ENCODE results near the gene KASH5. TPM values are rescaled to one million over a fixed set of nuclear protein-coding genes. Genes with fewer than 3 reads are reported as not detected.

The KASH5 gene
- total RNA-seq, 1 experiment from 2014 or later, result not detected

- peaks cover 9% of the 10 kb centered on the region for H3K4me1 ChIP-seq (ENCODE audit: insufficient read depth, low read length)
- no peaks in the 10 kb centered on the region for H3K9me3 ChIP-seq (ENCODE audit: low read length)
- no peak overlapping the region for H3K9ac ChIP-seq (ENCODE audit: low read length)
- intact Hi-C loops (cut with micrococcal nuclease), result no loop called here
- no peaks in the 10 kb centered on the region for H3K27me3 ChIP-seq (ENCODE audit: low read length)
- no peak overlapping the region for H2AFZ ChIP-seq (ENCODE audit: low read length)
- no peak overlapping the region for H3K4me3 ChIP-seq (ENCODE audit: low read length)
- CTCF ChIA-PET, result no interaction called here
- H3K27ac ChIP-seq (ENCODE audit: low read length), result no peak overlapping the region
- no peak for TF ChIP-seq EZH2phosphoT487 (IDR thresholded peaks at IDR 0.05; ENCODE audit: borderline replicate concordance, low read length)
- no peak for TF ChIP-seq CTCF (conservative IDR thresholded peaks at IDR 0.05; ENCODE audit: low read depth, low read length)
- TF ChIP-seq EZH2 (IDR thresholded peaks at IDR 0.05; ENCODE audit: low read length, unreplicated experiment), result no peak
- H3K79me2 ChIP-seq (ENCODE audit: low read length), result no peaks in the 10 kb centered on the region
- H3F3A ChIP-seq (ENCODE audit: low read length, unreplicated experiment), result no peaks in the 10 kb centered on the region
- no peak overlapping the region for H3K4me2 ChIP-seq (ENCODE audit: low read length)
- H4K20me1 ChIP-seq (ENCODE audit: low read length), result no peaks in the 10 kb centered on the region
- H3K9me2 ChIP-seq (replicated peaks; ENCODE audit: low read length), result no peaks in the 10 kb centered on the region
- BruUV-seq (replicated peaks), result no TSS peak
- H3K36me3 ChIP-seq (ENCODE audit: low read depth, low read length), result no peaks in the 10 kb centered on the region
- POLR2A ChIA-PET (ENCODE audit: unreplicated experiment), result no interaction called here
- ATAC-seq (no peak), DNase-seq (no peak)
These were observed 10.9 kb downstream of the KASH5 start for GRCh38 chr19:49398931-49399330.

DNA sequence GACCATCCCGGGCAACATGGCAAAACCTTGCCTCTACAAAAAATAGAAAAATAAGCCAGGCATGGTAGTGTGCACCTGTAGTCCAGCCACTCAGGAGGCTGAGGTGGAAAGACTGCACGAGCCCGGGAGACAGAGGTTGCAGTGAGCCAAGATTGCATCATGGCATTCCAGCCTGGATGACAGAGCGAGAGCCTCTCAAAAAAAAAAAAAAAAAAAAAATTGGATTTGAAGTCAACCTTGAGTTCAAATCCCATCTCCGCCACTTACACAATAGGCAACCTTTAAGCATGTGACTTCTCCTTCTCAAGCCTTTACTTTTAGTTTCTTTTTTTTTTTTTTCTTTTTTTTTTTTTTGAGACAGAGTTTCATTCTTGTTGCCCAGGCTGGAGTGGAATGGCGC, 12.0 kb downstream of the KASH5 start:
- POLR2A ChIA-PET (ENCODE audit: unreplicated experiment), result no interaction called here
- H3K9ac ChIP-seq (ENCODE audit: low read length), result no peak overlapping the region
- no peak overlapping the region for H3K27ac ChIP-seq (ENCODE audit: low read length)
- no TSS peak for BruUV-seq (replicated peaks)
- H3K9me3 ChIP-seq (ENCODE audit: low read length), result no peaks in the 10 kb centered on the region
- ATAC-seq, result no peak
- H4K20me1 ChIP-seq (ENCODE audit: low read length), result no peaks in the 10 kb centered on the region
- H2AFZ ChIP-seq (ENCODE audit: low read length), result no peak overlapping the region
- DNase-seq, result no peak
- CTCF ChIA-PET, result no interaction called here
- H3K79me2 ChIP-seq (ENCODE audit: low read length), result no peaks in the 10 kb centered on the region
- no peaks in the 10 kb centered on the region for H3F3A ChIP-seq (ENCODE audit: low read length, unreplicated experiment)
- TF ChIP-seq CTCF (conservative IDR thresholded peaks at IDR 0.05; ENCODE audit: low read depth, low read length) (no peak), EZH2 (IDR thresholded peaks at IDR 0.05; ENCODE audit: low read length, unreplicated experiment) (no peak), EZH2phosphoT487 (IDR thresholded peaks at IDR 0.05; ENCODE audit: borderline replicate concordance, low read length) (no peak)
- no peaks in the 10 kb centered on the region for H3K9me2 ChIP-seq (replicated peaks; ENCODE audit: low read length)
- H3K4me3 ChIP-seq (ENCODE audit: low read length), result no peak overlapping the region
- intact Hi-C loops (cut with micrococcal nuclease), result no loop called here
- H3K4me2 ChIP-seq (ENCODE audit: low read length), result no peak overlapping the region
- peaks cover 15% of the 10 kb centered on the region for H3K4me1 ChIP-seq (ENCODE audit: insufficient read depth, low read length)
- H3K36me3 ChIP-seq (ENCODE audit: low read depth, low read length), result no peaks in the 10 kb centered on the region
- H3K27me3 ChIP-seq (ENCODE audit: low read length), result no peaks in the 10 kb centered on the region

DNA sequence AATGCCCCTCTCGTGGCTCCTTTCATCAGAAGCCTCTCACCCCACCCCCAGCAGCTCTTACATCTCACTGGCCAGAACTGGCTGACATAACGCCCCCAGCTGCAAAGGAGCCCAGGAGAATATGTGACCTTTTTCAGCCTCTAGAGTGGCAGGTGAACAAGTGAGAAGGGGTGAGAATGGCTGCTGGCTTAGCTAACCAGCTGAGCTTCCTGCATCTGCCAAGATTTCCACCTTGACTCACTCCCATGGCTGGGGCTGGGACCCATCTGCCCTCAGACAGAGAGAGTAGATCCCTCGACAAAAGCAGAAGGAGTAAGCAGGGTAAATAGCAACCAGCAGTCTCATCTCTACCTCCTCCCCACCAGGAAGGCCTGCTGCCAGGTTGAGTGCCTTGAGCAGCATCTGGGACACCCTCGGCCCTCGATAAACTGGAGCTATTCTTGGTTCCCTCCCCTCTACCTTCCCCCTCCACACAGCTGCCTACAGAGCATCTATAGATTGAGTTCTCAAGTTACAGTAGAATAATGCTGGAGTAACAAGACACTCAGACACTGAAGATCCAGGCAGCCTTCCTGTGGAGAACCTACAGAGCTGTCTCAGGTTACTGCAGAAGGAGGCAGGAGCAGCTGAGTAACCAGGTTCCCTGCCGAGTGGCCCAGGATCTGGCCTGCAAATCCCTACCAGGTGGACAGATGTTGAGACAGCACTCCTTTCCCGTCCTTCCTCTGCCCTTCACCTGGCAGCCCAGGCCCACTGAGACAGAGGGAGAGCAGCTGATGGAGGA, 15.5 kb downstream of the KASH5 start:
- Histone ChIP-seq H3F3A (ENCODE audit: low read length, unreplicated experiment) (no peaks in the 10 kb centered on the region), H3K36me3 (ENCODE audit: low read depth, low read length) (no peaks in the 10 kb centered on the region), H3K9me2 (replicated peaks; ENCODE audit: low read length) (no peaks in the 10 kb centered on the region), H3K79me2 (ENCODE audit: low read length) (no peaks in the 10 kb centered on the region), H2AFZ (ENCODE audit: low read length) (peak overlapping the region; percentile 77), H3K9me3 (ENCODE audit: low read length) (no peaks in the 10 kb centered on the region), H3K4me1 (ENCODE audit: insufficient read depth, low read length) (peaks cover 15% of the 10 kb centered on the region), H4K20me1 (ENCODE audit: low read length) (no peaks in the 10 kb centered on the region), H3K27ac (ENCODE audit: low read length) (peak overlapping the region; percentile 29), H3K4me3 (ENCODE audit: low read length) (0 out of 2 replicates have a peak overlapping the region, but pooled peaks have one; percentile 9), H3K4me2 (ENCODE audit: low read length) (peak overlapping the region; percentile 71), H3K9ac (ENCODE audit: low read length) (no peak overlapping the region), H3K27me3 (ENCODE audit: low read length) (no peaks in the 10 kb centered on the region)
- ChIA-PET CTCF (interaction anchor here (0.6 to 1.2 kb wide), 2 partner anchors 12 to 217 kb away, joined by 3 to 5 read pairs; no protein-coding TSS in a partner anchor), POLR2A (ENCODE audit: unreplicated experiment) (interaction anchor here (0.5 kb wide), 1 partner anchor 1890 kb away, joined by 53 read pairs; no protein-coding TSS in a partner anchor)
- DNase-seq, result peak; percentile 89
- peak; percentile 99 for ATAC-seq
- no peak for TF ChIP-seq EZH2 (IDR thresholded peaks at IDR 0.05; ENCODE audit: low read length, unreplicated experiment)
- TF ChIP-seq EZH2phosphoT487 (IDR thresholded peaks at IDR 0.05; ENCODE audit: borderline replicate concordance, low read length), result no peak
- TF ChIP-seq CTCF (conservative IDR thresholded peaks at IDR 0.05; ENCODE audit: low read depth, low read length), result no peak
- BruUV-seq (replicated peaks), result no TSS peak
- intact Hi-C loops (cut with micrococcal nuclease), result no loop called here

All from PC-3 (cell line).